HepG2 (cell line): ENCODE results near the gene DEGS1. TPM values are rescaled to one million over a fixed set of nuclear protein-coding genes. Genes with fewer than 3 reads are reported as not detected.
A peak's percentile ranks its signal among the peaks of the same experiment; 100 is the strongest.

Experiments
- ATAC-seq: fragments of 200-7000 bp; cut with Tn5 transposase; 3 replicates; pipeline ENCODE4 v1.9.1; 2020; ENCODE audit warnings: mild to moderate bottlenecking, moderate library complexity
- BruUV-seq: library from RNA; stranded (reverse); fragments of 400-500 nt; replicated peaks from 2 replicates; lab custom pipeline; 2021; lab: Mats Ljungman, UMichigan
- CTCF ChIA-PET: fragments of 300-600 bp; formaldehyde crosslinking; extraction: SDS; loops from one replicate; lab custom pipeline; 2021; ENCODE audit warnings: low total read pairs, inconsistent platforms, low intra/inter-chr PET ratio; lab: Yijun Ruan, JAX
- POLR2A ChIA-PET: fragments of 350-600 bp; sonication (Branson Sonifier 250); formaldehyde crosslinking; loops from one replicate; lab custom pipeline; 2020; ENCODE audit warnings: antibody characterized with exemption, inconsistent platforms; lab: Yijun Ruan, JAX
- DNase-seq: peaks from one replicate; pipeline ENCODE4 v3.0.0-alpha.2; 2015; ENCODE audit warnings: low spot score
- FAIRE-seq: peaks from 3 replicates; lab custom pipeline; 2011; peaks lifted over from hg19 to GRCh38; lab: Jason Lieb, UNC
- H2AFZ ChIP-seq: one replicate; pipeline ENCODE4 v1.6.1; 2011; ENCODE audit warnings: low read length, inconsistent platforms
- H3K27ac ChIP-seq: fragments of 300-600 bp; 3 replicates; pipeline ENCODE4 v1.8.0; 2011; ENCODE audit warnings: mixed run types, mild to moderate bottlenecking, mixed read lengths, low read length, inconsistent platforms; ENCODE audit not compliant: insufficient read depth; ENCODE audit errors: extremely low read length
- H3K27me3 ChIP-seq, 2 experiments: fragments of 200-600 bp in 1 of 2; 2 replicates in 1 of 2; 3 replicates in 1 of 2; pipeline versions ENCODE4 v1.6.0 to v1.8.0; 2011; ENCODE audit warnings: low read length in 2 of 2, mild to moderate bottlenecking in 2 of 2, moderate library complexity in 2 of 2, inconsistent platforms in 1 of 2; ENCODE audit not compliant: insufficient read depth in 2 of 2, control insufficient read depth in 1 of 2
- H3K36me3 ChIP-seq, 2 experiments: fragments of 200-600 bp in 1 of 2; replicated peaks in 1 of 2; 2 replicates in 1 of 2; 3 replicates in 1 of 2; pipeline versions ENCODE4 v1.5.1 to v1.8.0; 2011; ENCODE audit warnings: low read length in 2 of 2, inconsistent platforms in 1 of 2; ENCODE audit not compliant: insufficient read depth in 2 of 2, control insufficient read depth in 1 of 2
- H3K4me1 ChIP-seq: 2 replicates; pipeline ENCODE4 v1.5.1; 2012; ENCODE audit warnings: low read length, inconsistent platforms; ENCODE audit not compliant: insufficient read depth
- H3K4me2 ChIP-seq: 2 replicates; pipeline ENCODE4 v1.6.0; 2011; ENCODE audit warnings: low read depth, low read length, inconsistent platforms
- H3K4me3 ChIP-seq, 3 experiments: fragments of 200-600 bp in 1 of 3; sonication (generic), shearing (Covaris generic) in 1 of 3; replicated peaks in 1 of 3; 2 replicates each; pipeline ENCODE4 v1.5.1; 2011 to 2016; ENCODE audit warnings: low read length in 3 of 3, inconsistent platforms in 2 of 3, low read depth in 2 of 3, mild to moderate bottlenecking in 2 of 3, control low read depth in 1 of 3, mixed read lengths in 1 of 3; ENCODE audit not compliant: insufficient read depth in 1 of 3
- H3K79me2 ChIP-seq: one replicate; pipeline ENCODE4 v1.6.1; 2011; ENCODE audit warnings: low read length, inconsistent platforms; ENCODE audit not compliant: insufficient read depth
- H3K9ac ChIP-seq: 2 replicates; pipeline ENCODE4 v1.6.0; 2011; ENCODE audit warnings: mild to moderate bottlenecking, low read depth, low read length, inconsistent platforms; ENCODE audit not compliant: insufficient read depth
- H3K9me3 ChIP-seq: 2 replicates; pipeline ENCODE4 v1.5.1; 2012; ENCODE audit warnings: mild to moderate bottlenecking, low read length
- H4K20me1 ChIP-seq: 2 replicates; pipeline ENCODE4 v1.6.0; 2011; ENCODE audit warnings: inconsistent platforms, mild to moderate bottlenecking, low read length, moderate library complexity; ENCODE audit not compliant: insufficient read depth
- AFF4 ChIP-seq: sonication (generic); formaldehyde crosslinking; IDR thresholded peaks from 2 replicates; pipeline ENCODE4 v1.4.0; 2020; ENCODE audit warnings: missing genetic modification reagents
- CREB1 ChIP-seq, 2 experiments: fragments of 450-650 bp in 1 of 2; IDR thresholded peaks; 2 replicates each; pipeline ENCODE4 v1.6.1; 2016 to 2017; ENCODE audit warnings: control low read depth in 1 of 2, mild to moderate bottlenecking in 1 of 2, missing compliant biosample characterization in 1 of 2, missing genetic modification characterization in 1 of 2
- ELF3 ChIP-seq: IDR thresholded peaks from 2 replicates; pipeline ENCODE4 v1.6.1; 2016; ENCODE audit warnings: missing genetic modification reagents, missing compliant biosample characterization
- FOSL2 ChIP-seq: sonication (generic); formaldehyde crosslinking; IDR thresholded peaks from 2 replicates; pipeline ENCODE4 v1.4.0; 2020; ENCODE audit warnings: missing genetic modification reagents
- FOXK2 ChIP-seq: fragments of 450-650 bp; IDR thresholded peaks from 2 replicates; pipeline ENCODE4 v1.6.1; 2016
- LCORL ChIP-seq, 2 experiments: fragments of 450-650 bp in 1 of 2; sonication (generic) in 1 of 2; formaldehyde crosslinking in 1 of 2; IDR thresholded peaks; 2 replicates each; pipeline versions ENCODE4 v1.5.0 to v1.6.1; 2017 to 2020; ENCODE audit warnings: antibody characterized with exemption in 1 of 2, missing genetic modification reagents in 1 of 2
- PAXIP1 ChIP-seq: sonication (generic); formaldehyde crosslinking; conservative IDR thresholded peaks from 2 replicates; pipeline ENCODE4 v1.4.0; 2020; ENCODE audit warnings: mild to moderate bottlenecking, missing genetic modification reagents, moderate library complexity
- PPARG ChIP-seq: conservative IDR thresholded peaks from 2 replicates; pipeline ENCODE4 v1.6.1; 2016; ENCODE audit warnings: missing biosample characterization, missing genetic modification reagents
- RXRB ChIP-seq: IDR thresholded peaks from 2 replicates; pipeline ENCODE4 v1.6.1; 2016; ENCODE audit warnings: borderline replicate concordance, missing genetic modification reagents, missing compliant biosample characterization
- SAP130 ChIP-seq: IDR thresholded peaks from 2 replicates; pipeline ENCODE4 v1.6.1; 2016; ENCODE audit warnings: low read depth
- SSRP1 ChIP-seq: IDR thresholded peaks from 2 replicates; pipeline ENCODE4 v1.6.1; 2016; ENCODE audit warnings: control low read depth
- WGBS: methylation state at CpG from one replicate; pipeline ENCODE4 v1.1.6; 2017; ENCODE audit warnings: low lambda C conversion rate; 5-methylcytosine and 5-hydroxymethylcytosine counted together
- in situ Hi-C: cut with HindIII; loops from 2 replicates; pipeline ENCODE4 v1.10.0; 2017; ENCODE audit warnings: low pct_unique_long_range_greater_than_20kb; ENCODE audit not compliant: extremely low pct_ligation_motif_present
- intact Hi-C: fragments of 100-400 bp; cut with micrococcal nuclease; formaldehyde crosslinking; loops from one replicate; pipeline ENCODE4 v1.10.0; 2022; ENCODE audit not compliant: unreplicated experiment
- polyA plus RNA-seq, 8 experiments: library from polyadenylated mRNA; depleted of rRNA in 3 of 8; stranded (reverse) in 7 of 8; unstranded in 1 of 8; fragments of >200 nt; fragmentation: Illumina TruSeq in 4 of 8; extraction: Trizol in 4 of 8; gene quantifications; 2 replicates each; pipeline versions ENCODE4 v1.2.1 to v1.2.3, GENCODE V29; 2011 to 2016; ENCODE audit warnings: low read depth in 4 of 8, missing spikeins in 1 of 8, mixed read lengths in 1 of 8; ENCODE audit not compliant: insufficient read depth in 1 of 8
- total RNA-seq, 5 experiments: library from RNA; depleted of rRNA; stranded (reverse); fragments of >200 nt; fragmentation: Illumina TruSeq; extraction: Trizol; gene quantifications; 2 replicates each; pipeline ENCODE4 v1.2.3, GENCODE V29; 2016; ENCODE audit warnings: low read depth in 1 of 5
- TF ChIP-seq, protein P1 (sequence below): sonication (generic); formaldehyde crosslinking; IDR thresholded peaks from 2 replicates; pipeline ENCODE4 v1.4.0; 2020; ENCODE audit warnings: missing genetic modification reagents, low read depth, mild to moderate bottlenecking, borderline replicate concordance

Gene DEGS1
- total and polyA plus RNA-seq, 2 of the 13 experiments (the other 11 are each of a cell fraction or from before 2014, with no cell fraction given): 18.1 to 35.9 TPM

DNA sequence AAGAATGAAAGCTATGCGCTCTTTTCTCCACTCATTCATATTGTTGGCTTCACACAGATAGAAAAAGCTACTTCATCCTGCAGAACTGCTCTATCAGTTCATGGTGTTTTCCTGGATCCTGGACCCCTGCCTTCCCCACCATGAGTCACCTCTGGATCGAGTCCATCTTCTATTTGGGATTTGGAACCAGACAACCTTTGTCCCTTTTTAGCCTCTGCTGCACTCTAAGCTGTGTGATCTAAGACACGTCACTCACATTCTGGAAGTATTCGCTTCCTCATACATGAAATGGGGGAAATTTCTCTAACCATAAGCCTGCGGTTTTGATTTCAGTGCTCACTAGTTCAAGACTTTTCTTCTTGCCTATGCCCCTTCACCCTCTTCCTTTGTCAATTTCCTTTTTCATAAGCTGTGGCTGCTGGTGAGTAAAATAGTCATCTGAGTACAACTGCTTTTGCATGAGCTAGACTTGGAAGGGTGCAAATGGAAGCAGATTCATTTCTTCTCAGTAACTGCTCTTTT lies 14.1 kb upstream of the DEGS1 start:
- ChIA-PET POLR2A (no interaction called here), CTCF (no interaction called here)
- in situ Hi-C loops (no loop called here), intact Hi-C loops (no loop called here)
- no peak for FAIRE-seq
- Histone ChIP-seq H3K27ac (no peak overlapping the region), H3K79me2 (no peaks in the 10 kb centered on the region), H3K4me2 (peak overlapping the region; percentile 66), H3K9me3 (no peaks in the 10 kb centered on the region), H3K4me3 (no peak overlapping the region), H3K4me1 (peaks cover 23% of the 10 kb centered on the region), H2AFZ (peak overlapping the region; percentile 83), H4K20me1 (no peaks in the 10 kb centered on the region), H3K9ac (no peak overlapping the region), H3K27me3 (no peaks in the 10 kb centered on the region; a peak in 1 of 5 replicates), H3K36me3 (no peaks in the 10 kb centered on the region)
- peak; percentile 70 for ATAC-seq
- WGBS: 22% methylated on average over 5 of the region's 5 CpGs
- DNase-seq: peak; percentile 46
- no TSS peak for BruUV-seq
- TF ChIP-seq LCORL (IDR thresholded peaks at IDR 0.05) (no peak), LCORL (CRISPR knock-in tag; IDR thresholded peaks at IDR 0.05) (peak; percentile 56; the same call in 1 of the 2 replicates), RXRB (CRISPR knock-in tag) (peak; percentile 35; the same call in 1 of the 2 replicates), SSRP1 (CRISPR knock-in tag) (no peak), PAXIP1 (CRISPR knock-in tag) (peak; percentile 59; the same call in 1 of the 2 replicates), FOXK2 (no peak), FOSL2 (CRISPR knock-in tag) (peak; percentile 47), PPARG (CRISPR knock-in tag) (peak; percentile 60; the same call in 1 of the 2 replicates), ELF3 (peak; percentile 63; the same call in 1 of the 2 replicates), SAP130 (CRISPR knock-in tag) (peak; percentile 43; the same call in 1 of the 2 replicates), CREB1 (IDR thresholded peaks at IDR 0.05) (peak; percentile 43), CREB1 (CRISPR knock-in tag; IDR thresholded peaks at IDR 0.05) (peak; percentile 40; the same call in 1 of the 2 replicates), AFF4 (CRISPR knock-in tag) (no peak)
- TF ChIP-seq, protein P1, sequence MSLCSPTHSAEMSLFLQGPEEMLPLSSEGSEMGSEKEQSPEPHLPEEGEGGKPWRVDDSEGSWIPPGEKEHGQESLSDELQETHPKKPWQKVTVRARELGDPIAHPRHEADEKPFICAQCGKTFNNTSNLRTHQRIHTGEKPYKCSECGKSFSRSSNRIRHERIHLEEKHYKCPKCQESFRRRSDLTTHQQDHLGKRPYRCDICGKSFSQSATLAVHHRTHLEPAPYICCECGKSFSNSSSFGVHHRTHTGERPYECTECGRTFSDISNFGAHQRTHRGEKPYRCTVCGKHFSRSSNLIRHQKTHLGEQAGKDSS (CRISPR knock-in tag): 0 out of 2 replicates have a peak, but pooled peaks have one; percentile 41
